NCI-H82 treated with DMSO at 0.1 percent for 48 hours (cell line): ENCODE results near the gene CD200R1L.
"Not testable (repeated sequence)": the region's sequence is repeated elsewhere in the genome, so short reads cannot be mapped to it uniquely, and the experiment has no call there.

Experiments
- DNase-seq: peaks from one replicate; lab custom pipeline; 2025; ENCODE audit not compliant: unreplicated experiment; lab: John Stamatoyannopoulos, UW

Gene CD200R1L, protein sequence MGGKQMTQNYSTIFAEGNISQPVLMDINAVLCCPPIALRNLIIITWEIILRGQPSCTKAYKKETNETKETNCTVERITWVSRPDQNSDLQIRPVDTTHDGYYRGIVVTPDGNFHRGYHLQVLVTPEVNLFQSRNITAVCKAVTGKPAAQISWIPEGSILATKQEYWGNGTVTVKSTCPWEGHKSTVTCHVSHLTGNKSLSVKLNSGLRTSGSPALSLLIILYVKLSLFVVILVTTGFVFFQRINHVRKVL

DNA sequence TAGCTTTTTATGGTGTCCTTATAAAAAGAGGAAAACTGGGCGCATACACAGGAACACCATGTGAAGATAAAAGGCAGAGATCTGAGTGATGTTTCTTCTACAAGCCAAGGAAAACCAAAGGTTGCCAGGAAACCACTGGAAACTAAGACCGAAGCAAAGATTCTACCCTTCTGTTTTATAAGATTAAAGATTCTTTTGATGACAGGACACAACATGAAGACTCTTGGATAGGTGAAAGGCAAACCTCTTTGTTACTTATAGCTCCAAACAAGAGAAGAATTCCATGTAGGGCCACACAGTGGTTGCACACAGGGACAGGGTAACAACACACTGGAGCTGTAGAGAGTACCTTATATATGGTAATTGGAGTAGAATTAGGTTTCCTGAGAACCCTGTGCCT, at the start of gene CD200R1L:
CD200R1L (minus strand) TSS at position 101 of the 400 bp plus-strand sequence. CDS start 17,497 bp downstream, outside the sequence.
- no peak for DNase-seq

DNA sequence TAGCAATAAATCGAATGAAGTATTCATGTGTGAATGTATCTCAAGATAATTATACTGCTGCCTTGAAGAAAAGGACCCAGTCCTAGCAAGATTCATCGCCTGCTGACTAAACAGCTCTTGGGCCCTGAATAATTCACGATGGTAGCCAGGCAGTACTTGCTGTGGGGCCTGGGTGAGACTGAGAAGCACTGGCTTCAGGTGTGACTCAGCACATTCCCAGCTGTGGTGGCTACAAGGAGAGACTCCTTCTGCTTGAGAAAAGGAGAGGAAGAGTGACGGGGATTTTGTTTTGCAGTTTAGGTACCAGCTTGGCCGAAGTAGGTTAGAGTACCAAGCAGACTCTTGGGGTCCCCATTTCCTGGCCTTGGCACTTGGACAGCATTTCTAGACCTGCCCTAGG, 47.6 kb upstream of the CD200R1L start:
- no peak for DNase-seq

DNA sequence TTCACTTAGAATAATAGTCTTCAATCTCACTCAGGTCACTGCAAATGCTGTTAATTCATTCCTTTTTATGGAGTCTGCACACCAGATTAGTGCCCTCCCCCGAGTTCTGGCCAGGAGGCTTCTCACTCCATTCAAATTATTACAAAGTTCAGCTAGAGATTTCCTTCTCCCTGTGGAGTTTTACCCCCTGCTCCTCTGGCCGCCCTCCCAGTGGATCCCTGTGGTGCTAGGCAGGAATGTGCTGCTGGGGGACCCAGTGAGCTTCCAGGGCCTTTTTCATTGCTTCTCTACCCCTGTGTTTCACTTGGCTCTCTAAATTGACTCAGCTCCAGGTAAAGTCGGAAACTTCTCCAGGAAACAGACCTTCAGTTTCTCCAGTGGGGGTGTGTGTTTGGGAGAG, 42.7 kb upstream of the CD200R1L start:
- no peak for DNase-seq

DNA sequence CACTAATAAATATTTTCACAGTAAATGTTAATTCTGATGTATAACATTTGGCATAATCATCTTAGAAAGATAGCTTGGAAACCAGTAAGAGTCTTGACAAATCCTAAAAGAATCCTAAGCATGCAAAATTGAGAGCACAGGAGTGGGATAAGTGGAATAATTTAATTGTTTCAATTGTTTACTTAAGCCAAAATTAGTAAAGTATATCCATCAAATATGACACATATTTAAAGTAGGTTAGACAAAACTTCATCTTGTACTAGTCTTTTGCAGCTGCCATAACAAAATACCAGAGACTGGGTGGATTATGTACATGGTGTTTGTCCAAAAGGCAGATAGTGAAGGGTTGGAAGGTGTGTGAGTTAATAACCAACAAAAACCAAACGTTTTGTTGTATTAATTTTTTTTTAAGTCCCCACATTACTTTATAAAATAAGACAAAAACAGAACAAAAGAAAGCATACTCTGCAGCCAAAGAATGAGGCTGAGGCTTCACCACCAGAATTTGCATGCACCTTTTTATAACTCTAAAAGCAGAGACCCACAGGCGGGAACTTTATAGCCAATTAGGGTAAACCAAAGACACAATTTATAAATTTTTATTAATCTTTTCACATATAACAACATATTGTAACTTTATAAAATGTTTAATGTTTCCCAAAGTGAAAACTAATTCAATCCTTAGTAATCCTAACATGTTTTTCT, 41.9 kb upstream of the CD200R1L start:
- no peak for DNase-seq

DNA sequence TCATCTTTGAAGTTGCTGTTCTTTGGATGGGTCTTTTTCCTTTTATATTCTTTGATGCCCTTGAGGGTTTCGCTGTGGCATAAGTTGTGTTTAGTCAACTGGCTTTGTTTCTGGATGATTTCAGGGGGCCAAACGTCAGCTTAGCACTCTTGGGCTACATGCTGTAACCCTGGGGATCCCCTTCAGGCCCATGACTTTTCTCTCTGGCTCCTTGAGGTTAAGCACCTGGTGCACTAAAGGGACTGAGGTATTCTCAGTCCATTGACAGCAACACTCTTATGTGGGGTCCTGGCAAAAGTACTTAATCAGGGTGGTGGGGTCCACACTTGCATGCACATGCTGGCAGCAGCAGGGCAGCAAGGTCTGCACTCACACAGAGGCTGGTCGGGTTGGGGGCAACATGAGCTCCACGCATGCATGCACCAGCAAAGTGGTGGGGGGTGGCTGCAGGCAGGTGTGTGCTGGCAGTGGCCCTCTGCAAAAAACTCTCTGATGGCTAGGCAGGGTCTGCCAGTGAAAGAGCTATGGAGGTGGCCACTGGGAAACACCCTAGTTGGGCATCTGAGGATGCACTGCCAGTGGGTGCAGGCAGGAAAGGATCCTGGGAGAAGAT, 38.1 kb upstream of the CD200R1L start:
- no peak for DNase-seq

DNA sequence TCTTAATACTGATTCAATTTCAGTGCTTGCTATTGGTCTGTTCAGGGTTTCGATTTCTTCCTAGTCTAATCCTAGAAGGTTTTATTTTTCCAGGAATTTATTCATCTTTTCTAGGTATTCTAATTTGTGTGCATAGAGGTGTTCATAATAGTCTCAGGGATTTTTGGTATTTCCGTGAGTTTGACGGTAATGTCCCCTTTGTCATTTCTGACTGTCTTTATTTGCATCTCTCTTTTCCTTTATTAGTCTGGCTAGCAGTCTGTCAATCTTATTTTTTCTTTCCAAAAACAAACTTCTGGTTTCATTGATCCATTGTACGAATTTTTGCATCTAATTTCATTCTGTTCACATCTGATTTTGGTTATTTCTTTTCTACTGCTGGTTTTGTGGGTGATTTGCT, 35.2 kb upstream of the CD200R1L start:
- no peak for DNase-seq

DNA sequence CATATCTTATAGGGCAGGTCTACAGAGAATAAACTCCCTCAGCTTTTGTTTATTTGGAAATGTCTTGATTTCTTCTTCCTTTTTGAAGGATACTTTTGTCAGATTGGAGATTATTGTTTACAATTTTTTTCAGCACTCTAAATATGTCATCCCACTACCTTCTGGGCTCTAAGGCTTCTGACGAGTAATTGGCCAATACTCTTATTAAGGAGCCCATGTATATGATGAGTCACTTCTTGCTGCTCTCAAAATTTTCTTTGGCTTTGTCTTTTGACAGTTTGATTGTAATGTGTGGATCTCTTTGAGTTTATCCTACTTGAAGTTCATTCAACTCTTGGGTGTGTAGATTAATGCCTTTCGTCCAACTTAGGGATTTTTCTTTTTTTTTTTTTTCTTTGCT, 28.9 kb upstream of the CD200R1L start:
- no peak for DNase-seq

DNA sequence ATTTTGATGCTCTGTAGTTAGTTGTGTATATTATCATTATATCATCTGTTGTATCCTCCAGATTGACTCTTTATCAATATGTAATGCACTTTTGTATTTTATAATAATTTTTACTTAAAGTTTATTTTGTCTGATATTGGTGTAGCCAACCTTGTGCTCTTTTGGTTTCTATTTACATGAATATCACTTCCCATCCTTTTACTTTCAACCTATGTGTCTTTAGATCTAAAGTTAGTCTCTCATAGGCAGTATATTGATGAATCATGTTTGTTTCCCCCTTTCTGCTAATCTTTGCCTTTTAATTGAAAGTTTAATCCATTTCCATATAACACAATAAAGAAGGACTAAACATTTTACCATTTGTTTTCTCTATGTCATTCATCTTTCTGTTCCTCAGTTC, 28.1 kb upstream of the CD200R1L start:
- DNase-seq, result no peak

DNA sequence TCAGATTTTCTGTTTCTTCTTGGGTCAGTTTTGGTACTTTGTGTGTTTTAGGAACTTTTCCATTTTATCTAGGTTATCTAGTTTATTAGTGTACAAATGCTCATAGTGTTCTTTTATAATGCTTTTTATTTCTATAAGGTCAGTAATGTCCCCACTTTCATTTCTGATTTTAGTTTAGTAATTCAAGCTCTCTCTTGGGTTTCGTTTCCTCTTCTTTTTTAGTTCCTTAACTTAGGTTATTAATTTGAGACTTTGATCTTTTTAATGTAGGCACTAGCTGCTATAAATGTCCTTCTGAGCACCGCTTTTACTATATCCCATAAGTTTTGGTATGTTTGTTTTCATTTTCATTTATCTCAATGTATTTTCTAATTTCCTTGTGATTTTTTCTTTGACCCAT, 27.0 kb upstream of the CD200R1L start:
- no peak for DNase-seq

DNA sequence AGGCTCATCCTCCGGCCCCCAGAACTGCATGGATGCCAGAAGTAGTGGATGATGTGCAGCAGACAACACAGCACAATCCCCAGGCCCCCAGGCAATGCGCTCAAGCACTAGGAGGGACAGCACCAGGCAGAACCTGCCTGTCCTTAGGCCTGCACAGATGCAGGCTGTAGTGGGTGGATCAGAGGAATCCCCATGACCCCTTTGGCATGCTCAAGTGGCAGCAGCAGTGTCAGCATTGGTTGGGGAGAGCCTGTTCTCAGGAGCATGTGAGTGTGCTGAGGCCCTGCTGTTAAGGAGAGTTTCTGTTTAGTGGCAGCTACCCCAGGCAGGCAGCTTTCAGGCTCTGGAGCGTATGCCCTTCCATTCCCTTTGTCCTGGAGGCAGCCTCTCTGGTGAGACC, 25.1 kb upstream of the CD200R1L start:
- DNase-seq, result no peak

DNA sequence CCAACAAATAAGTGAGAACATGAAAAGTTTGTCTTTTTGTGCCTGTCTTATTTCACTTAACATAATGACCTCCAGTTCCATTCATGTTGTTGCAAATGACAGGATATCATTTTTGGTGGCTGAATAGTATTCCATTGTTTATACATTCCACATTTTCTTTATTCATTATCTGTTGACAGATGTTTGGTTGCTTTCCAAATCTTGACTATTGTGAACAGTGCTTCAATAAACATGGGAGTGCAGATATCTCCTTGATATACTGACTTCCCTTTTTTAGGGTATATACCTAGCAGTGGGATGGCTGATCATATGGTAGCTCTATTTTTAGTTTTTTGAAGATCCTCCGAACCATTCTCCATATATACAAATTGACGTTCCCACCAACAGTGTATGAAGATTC, 19.1 kb upstream of the CD200R1L start:
- no peak for DNase-seq

DNA sequence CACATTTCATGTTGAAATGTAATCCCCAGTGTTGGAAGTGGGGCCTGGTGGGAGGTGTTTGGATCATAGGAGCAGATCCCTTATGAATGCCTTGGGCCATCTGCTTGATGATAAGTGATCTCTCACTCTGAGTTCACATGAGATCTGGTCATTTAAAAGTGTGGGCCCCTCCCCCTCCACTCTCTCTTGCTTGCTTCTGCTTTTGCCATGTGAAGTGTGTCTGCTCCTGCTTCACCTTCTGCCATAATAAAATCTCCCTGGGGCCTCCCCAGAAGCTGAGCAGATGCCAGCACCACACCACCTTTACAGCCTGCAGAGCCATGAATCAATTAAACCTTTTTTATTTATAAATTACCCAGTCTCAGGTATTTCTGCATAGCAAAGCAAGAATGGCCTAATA, 14.2 kb upstream of the CD200R1L start:
- no peak for DNase-seq

DNA sequence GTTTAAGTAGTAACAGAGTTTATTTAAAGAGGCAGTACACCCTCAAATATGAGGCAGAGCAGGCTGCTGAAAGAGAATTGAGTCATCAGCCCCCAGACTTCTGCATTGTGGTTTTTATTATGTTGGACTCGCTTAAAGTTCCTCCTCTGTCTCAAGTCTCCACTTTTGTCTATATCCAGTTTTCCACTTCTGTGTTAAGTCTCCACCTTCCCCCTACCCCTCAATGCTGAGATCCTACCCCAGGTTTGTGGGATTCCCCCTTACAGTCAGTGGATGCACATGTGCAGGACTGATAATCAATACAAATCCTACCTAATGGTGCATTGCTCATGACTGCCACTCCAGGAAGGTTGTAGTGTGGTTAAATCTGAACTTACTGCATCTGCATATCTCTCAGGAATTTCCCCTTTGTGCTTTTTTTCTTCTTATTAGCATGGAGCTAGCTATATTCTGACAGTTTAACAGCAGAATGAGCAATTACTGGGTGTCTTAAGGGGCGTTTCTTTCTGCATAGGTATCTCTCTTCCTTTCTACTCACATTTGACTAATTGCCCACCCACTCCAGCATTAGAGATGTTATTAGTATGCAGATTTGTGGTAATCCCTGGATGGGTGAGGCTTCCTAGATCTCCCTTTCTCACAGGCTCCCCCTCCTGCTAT, 11.9 kb upstream of the CD200R1L start:
- no peak for DNase-seq

DNA sequence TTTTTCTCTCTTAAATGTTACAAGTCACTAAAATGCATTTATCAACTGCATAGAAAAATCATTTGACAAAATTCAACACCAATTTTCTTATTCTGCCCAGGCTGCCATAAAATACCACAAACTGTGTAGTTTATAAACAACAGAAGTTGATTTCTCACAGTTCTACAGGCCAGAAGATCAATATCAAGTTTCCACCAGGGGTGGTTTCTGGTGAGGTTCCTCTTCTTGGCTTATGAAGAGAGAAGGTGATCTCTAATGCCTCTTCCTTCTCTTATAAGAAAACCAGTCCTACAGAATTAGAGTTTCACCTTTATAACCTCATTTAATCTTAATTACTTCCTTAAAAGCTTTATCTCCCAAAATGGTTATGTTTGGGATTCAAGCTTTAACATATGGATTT, 10.9 kb upstream of the CD200R1L start:
- DNase-seq, result no peak

DNA sequence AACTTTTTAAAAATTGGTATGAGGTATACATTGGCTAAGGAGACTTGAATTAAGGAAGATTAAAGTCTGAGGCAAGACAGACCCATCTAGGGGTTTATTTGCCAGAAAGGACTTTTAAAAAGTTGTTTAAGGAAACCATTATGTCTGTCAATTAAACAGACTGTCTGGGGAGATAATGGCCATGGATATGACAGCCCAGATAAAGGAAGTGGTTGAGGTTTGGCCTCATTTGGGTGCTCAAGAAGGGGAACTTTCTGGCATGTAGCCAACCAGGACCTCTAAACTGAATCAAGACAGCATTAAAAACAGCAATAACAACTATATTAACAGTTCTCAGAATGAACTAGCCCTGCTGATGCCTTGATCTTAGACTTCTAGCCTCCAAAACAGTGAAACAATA, 9.9 kb upstream of the CD200R1L start:
- DNase-seq, result no peak

DNA sequence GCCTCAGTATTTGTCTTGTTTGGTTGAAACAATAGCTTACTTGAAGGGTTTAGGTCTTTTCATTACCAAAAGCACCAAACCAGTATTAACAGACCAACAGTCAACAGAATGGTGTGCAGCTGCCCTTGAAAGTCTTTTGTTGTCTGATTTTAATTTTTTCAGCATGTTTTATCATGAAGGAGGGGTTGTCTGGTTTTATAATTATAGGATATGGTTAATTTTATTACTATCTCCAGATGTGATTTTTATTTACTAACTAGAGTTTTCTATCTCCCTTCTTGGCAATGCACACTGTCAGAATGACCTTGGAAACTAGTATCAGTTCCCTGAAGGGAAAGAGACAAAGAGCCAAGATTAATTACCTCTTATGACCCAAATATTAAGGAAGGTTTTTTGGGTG, 9.2 kb upstream of the CD200R1L start:
- no peak for DNase-seq

DNA sequence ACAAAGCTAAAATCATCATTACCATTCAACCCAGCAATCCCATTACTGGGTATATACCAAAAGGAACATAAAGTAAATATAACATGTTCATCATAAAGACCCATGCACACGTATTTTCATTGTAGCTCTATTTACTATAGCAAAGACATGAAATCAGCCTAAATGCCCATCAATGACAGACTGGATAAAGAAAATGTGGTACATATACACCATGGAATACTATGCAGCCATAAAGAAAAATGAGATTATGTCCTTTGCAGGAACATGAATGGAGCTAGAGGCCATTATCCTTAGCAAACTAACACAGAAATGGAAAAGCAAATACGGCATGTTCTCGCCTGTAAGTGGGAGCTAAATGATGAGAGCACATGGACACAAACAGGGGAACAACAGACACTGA, 8.4 kb upstream of the CD200R1L start:
- DNase-seq, result not testable (repeated sequence)

DNA sequence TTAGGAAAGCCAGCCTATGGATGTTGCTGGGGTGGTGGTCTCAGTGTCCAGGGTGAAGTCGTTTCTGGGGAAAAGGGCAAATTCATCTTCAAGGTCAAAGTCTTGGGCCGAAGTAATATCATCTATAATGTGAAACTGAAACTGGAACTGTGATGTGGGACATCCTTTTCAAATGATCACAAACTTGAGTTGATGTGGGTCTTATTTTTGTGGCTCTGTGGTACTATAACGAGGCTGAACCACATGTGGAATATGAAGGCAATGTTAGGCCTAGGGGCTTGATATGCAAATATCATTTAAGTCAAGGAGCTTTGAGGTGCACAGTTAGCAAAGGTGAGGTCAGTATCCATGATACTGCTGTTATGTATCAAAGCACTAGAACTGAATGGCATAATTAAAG, 1.5 kb upstream of the CD200R1L start:
- DNase-seq, result no peak

DNA sequence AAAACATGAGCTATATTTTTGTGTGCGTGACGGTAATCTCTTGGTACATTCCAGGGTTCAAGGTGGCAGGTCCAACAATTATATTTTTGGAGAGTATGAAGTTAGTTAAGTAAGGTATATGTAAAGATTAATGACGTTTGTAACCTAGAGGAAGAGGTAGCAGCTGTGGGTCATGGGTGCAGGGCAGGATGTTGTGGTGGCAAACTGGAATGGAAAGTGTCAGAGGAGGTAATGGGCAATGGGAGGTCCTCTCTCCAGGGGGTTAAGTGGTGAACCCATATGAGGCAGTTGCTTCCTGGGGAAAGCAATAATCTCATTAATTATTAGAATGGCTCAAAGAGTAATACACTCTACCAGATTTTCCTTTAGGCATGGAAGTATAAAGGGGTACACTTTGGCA, 1.0 kb upstream of the CD200R1L start:
- DNase-seq, result no peak

DNA sequence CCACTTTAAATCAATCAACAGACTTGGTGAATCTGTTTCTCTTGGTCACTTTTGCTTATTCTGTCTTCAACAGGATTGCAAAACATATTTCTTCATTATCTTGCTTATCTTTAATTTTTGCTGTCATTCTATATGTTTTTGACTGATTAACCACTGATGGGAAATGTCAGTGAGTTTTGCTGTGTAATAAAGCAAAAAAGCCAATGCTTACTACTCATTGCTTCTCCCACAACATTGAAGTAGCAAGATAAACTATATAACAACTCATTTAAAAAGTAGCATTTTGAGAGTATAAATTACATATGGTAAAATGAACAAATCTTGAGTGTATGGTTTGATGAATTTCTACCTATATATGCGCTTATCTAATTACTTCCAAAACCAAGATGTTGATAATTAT, 892 bp downstream of the CD200R1L start:
- no peak for DNase-seq

DNA sequence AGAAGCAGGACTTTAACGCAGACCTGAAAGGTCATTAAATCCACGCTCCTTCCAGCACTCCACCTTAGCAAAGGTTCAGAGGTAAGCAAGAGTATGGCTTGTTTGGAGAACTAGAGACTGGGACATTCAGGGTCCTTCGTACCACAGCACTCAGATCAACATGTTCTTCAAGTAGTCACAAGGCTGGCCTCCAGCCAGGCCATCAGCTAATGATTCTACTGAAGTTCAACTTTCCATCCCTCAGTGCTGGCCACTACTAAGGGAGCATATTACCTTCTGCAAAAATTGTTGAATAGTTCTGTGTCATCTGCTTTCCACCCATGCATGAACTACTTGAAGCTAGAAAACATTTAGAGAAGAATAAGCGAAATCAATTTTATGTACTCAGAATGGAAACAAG, 17.6 kb downstream of the CD200R1L start:
- no peak for DNase-seq
